Body of pancreas (tissue), 4 donors: ENCODE data around the gene IQCN. TPM values are rescaled to one million over a fixed set of nuclear protein-coding genes. Genes with fewer than 3 reads are reported as not detected.
A peak's percentile ranks its signal among the peaks of the same experiment; 100 is the strongest.

Experiments
- ATAC-seq: fragments of 150-250 bp; one replicate; pipeline ENCODE4 v1.9.1; 2016
- DNase-seq, 4 donors: peaks; one replicate each; pipeline ENCODE4 v3.0.0-alpha.2; 2019
- H3K27ac ChIP-seq, 4 donors: fragments of 200-600 bp; sonication (generic); 1 replicate in 3 of 4; 2 replicates in 1 of 4; pipeline versions ENCODE4 v1.5.1 to v1.6.1; 2016 to 2019; ENCODE audit warnings: mild to moderate bottlenecking in 1 of 4, mixed read lengths in 1 of 4, moderate library complexity in 1 of 4
- H3K27me3 ChIP-seq, 2 donors: fragments of 200-600 bp; sonication (generic); one replicate each; pipeline ENCODE4 v1.6.0; 2016; ENCODE audit warnings: mild to moderate bottlenecking in 1 of 2
- H3K36me3 ChIP-seq, 2 donors: fragments of 200-600 bp; sonication (generic); replicated peaks in 1 of 2; 2 replicates each; pipeline ENCODE4 v1.5.1; 2016; ENCODE audit warnings: low read depth in 2 of 2; ENCODE audit not compliant: insufficient read depth in 1 of 2
- H3K4me1 ChIP-seq: fragments of 200-600 bp; sonication (generic); one replicate; pipeline ENCODE4 v1.6.0; 2016
- H3K4me3 ChIP-seq, 2 donors: fragments of 200-600 bp; sonication (generic); 1 replicate in 1 of 2; 2 replicates in 1 of 2; pipeline ENCODE4 v1.5.1; 2016 to 2019
- H3K9me3 ChIP-seq, 3 donors: fragments of 200-600 bp; sonication (generic); 1 replicate in 2 of 3; 2 replicates in 1 of 3; pipeline ENCODE4 v1.5.1; 2016
- POLR2A ChIP-seq, 3 donors: fragments of 450-650 bp; IDR thresholded peaks; one replicate each; pipeline ENCODE4 v1.6.1; 2016; ENCODE audit warnings: antibody characterized with exemption in 3 of 3, mild to moderate bottlenecking in 2 of 3
- WGBS, 2 donors: methylation state at CpG; one replicate each; pipeline ENCODE4 v1.1.5; 2017; 5-methylcytosine and 5-hydroxymethylcytosine counted together
- intact Hi-C: fragments of 100-400 bp; cut with DNase I; formaldehyde crosslinking; loops from one replicate; pipeline ENCODE4 v1.15.1; 2023
- total RNA-seq, 2 donors: library from RNA; depleted of rRNA; stranded (reverse); fragments of >200 nt; gene quantifications; one replicate each; pipeline ENCODE4 v1.1.0, GENCODE V29; 2016
- TF ChIP-seq, protein P1 (sequence below), 7 experiments: fragments of 450-650 bp in 4 of 7; fragments of 200-600 bp in 3 of 7; sonication (generic) in 3 of 7; IDR thresholded peaks; one replicate each; pipeline ENCODE4 v1.5.1; 2016 to 2019; ENCODE audit warnings: antibody characterized with exemption in 7 of 7

IQCN gene
- total RNA-seq, 2 donors from 2014 or later, result 5.6 to 7.0 TPM

GRCh38 chr19:18264137-18264854 is 10.0 kb downstream of the IQCN start:
- DNase-seq, result peak in 1 of 4 donors; percentile 62
- peaks cover 12 to 20% of the 10 kb centered on the region in 2 donors for H3K36me3 ChIP-seq
- H3K4me1 ChIP-seq, result no peaks in the 10 kb centered on the region
- TF ChIP-seq POLR2A (IDR thresholded peaks at IDR 0.05), result no peak
- TF ChIP-seq, protein P1, sequence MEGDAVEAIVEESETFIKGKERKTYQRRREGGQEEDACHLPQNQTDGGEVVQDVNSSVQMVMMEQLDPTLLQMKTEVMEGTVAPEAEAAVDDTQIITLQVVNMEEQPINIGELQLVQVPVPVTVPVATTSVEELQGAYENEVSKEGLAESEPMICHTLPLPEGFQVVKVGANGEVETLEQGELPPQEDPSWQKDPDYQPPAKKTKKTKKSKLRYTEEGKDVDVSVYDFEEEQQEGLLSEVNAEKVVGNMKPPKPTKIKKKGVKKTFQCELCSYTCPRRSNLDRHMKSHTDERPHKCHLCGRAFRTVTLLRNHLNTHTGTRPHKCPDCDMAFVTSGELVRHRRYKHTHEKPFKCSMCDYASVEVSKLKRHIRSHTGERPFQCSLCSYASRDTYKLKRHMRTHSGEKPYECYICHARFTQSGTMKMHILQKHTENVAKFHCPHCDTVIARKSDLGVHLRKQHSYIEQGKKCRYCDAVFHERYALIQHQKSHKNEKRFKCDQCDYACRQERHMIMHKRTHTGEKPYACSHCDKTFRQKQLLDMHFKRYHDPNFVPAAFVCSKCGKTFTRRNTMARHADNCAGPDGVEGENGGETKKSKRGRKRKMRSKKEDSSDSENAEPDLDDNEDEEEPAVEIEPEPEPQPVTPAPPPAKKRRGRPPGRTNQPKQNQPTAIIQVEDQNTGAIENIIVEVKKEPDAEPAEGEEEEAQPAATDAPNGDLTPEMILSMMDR (IDR thresholded peaks at IDR 0.05), result no peak
- no peaks in the 10 kb centered on the region for H3K9me3 ChIP-seq
- H3K27ac ChIP-seq, result no peak overlapping the region
- H3K27me3 ChIP-seq, result no peaks in the 10 kb centered on the region
- 84 to 87% methylated on average over 10 to 22 of the region's 23 CpGs for WGBS, 2 donors
- no peak for ATAC-seq
- no peak overlapping the region for H3K4me3 ChIP-seq
- intact Hi-C loops, result no loop called here

- WGBS, 2 donors, result 84 to 91% methylated on average over 7 to 16 of the region's 16 CpGs
- Histone ChIP-seq H3K4me3 (no peak overlapping the region), H3K36me3 (peaks cover 12 to 20% of the 10 kb centered on the region in 2 donors), H3K4me1 (no peaks in the 10 kb centered on the region), H3K9me3 (no peaks in the 10 kb centered on the region), H3K27ac (no peak overlapping the region), H3K27me3 (no peaks in the 10 kb centered on the region)
- intact Hi-C loops, result no loop called here
- ATAC-seq (no peak), DNase-seq (no peak)
- TF ChIP-seq, protein P1 (IDR thresholded peaks at IDR 0.05), result no peak
- no peak for TF ChIP-seq POLR2A (IDR thresholded peaks at IDR 0.05)
Measured at GRCh38 chr19:18263324-18264136, 10.7 kb downstream of the IQCN start.

DNA sequence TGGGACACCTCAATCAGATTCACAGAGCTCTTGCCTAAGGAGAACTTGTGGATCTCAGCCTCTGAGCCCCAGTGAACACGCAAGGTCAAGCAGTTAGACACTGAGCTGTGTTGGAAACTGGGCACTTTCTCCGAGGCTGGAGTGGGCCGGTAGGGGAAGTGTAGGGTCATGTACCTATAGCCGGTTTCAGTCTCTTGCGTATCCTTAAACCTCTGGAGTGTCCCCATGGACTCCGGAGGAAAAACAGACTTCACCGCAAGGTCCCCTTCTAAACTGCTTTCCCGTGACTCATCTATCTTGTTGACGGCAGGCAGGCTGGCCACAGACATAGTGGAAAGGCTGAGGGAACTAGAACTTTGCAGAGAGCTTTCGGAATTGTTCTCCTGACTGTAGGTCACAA is 11.3 kb downstream of the IQCN start:
- Histone ChIP-seq H3K9me3 (no peaks in the 10 kb centered on the region), H3K36me3 (peaks cover 12 to 20% of the 10 kb centered on the region in 2 donors), H3K4me3 (no peak overlapping the region), H3K27me3 (no peaks in the 10 kb centered on the region), H3K27ac (no peak overlapping the region), H3K4me1 (no peaks in the 10 kb centered on the region)
- WGBS, 2 donors, result 85 to 94% methylated on average over 3 to 10 of the region's 10 CpGs
- ATAC-seq (no peak), DNase-seq (no peak)
- TF ChIP-seq, protein P1 (IDR thresholded peaks at IDR 0.05), result no peak
- TF ChIP-seq POLR2A (IDR thresholded peaks at IDR 0.05), result no peak
- intact Hi-C loops, result no loop called here

GRCh38 chr19:18262144-18262543 is 12.1 kb downstream of the IQCN start:
- ATAC-seq, result no peak
- Histone ChIP-seq H3K27ac (no peak overlapping the region), H3K36me3 (peaks cover 9 to 20% of the 10 kb centered on the region in 2 donors), H3K9me3 (no peaks in the 10 kb centered on the region), H3K4me1 (no peaks in the 10 kb centered on the region), H3K27me3 (no peaks in the 10 kb centered on the region), H3K4me3 (no peak overlapping the region)
- DNase-seq, result no peak
- TF ChIP-seq, protein P1 (IDR thresholded peaks at IDR 0.05), result no peak
- no peak for TF ChIP-seq POLR2A (IDR thresholded peaks at IDR 0.05)
- intact Hi-C loops, result no loop called here
